Neural cell (in vitro differentiated cells): ENCODE results near the gene CPE. TPM values are rescaled to one million over a fixed set of nuclear protein-coding genes. Genes with fewer than 3 reads are reported as not detected.

Experiments
- H2AFZ ChIP-seq: fragments of 200-600, 300-800 bp; sonication (generic), shearing (Covaris generic); 2 replicates; pipeline ENCODE4 v1.6.0; 2014; ENCODE audit warnings: low read depth, mild to moderate bottlenecking, antibody characterized with exemption, low read length, moderate library complexity
- H3F3A ChIP-seq: fragments of 200-600 bp; shearing (Covaris generic); 2 replicates; pipeline ENCODE4 v1.6.1; 2016; ENCODE audit warnings: mild to moderate bottlenecking, moderate library complexity, mixed read lengths, antibody characterized with exemption, low read length; ENCODE audit not compliant: insufficient read depth, poor library complexity, severe bottlenecking
- H3K27ac ChIP-seq: fragments of 200-600, 300-800 bp; sonication (generic), shearing (Covaris generic); 2 replicates; pipeline ENCODE4 v1.5.1; 2014; ENCODE audit warnings: mild to moderate bottlenecking, low read length, moderate library complexity
- H3K27me3 ChIP-seq: fragments of 300-800, 200-600 bp; sonication (generic), shearing (Covaris generic); 2 replicates; pipeline ENCODE4 v1.6.0; 2014; ENCODE audit warnings: mild to moderate bottlenecking, low read depth, low read length, moderate library complexity; ENCODE audit not compliant: insufficient read depth
- H3K36me3 ChIP-seq: fragments of 300-800, 200-600 bp; sonication (generic), shearing (Covaris generic); 2 replicates; pipeline ENCODE4 v1.5.1; 2014; ENCODE audit warnings: mild to moderate bottlenecking, antibody characterized with exemption, low read length, moderate library complexity; ENCODE audit not compliant: insufficient read depth
- H3K4me2 ChIP-seq: fragments of 300-800, 200-600 bp; sonication (generic), shearing (Covaris generic); 2 replicates; pipeline ENCODE4 v1.6.0; 2014; ENCODE audit warnings: mild to moderate bottlenecking, low read length
- H3K4me3 ChIP-seq: fragments of 300-800, 200-600 bp; sonication (generic), shearing (Covaris generic); 2 replicates; pipeline ENCODE4 v1.5.1; 2014; ENCODE audit warnings: mild to moderate bottlenecking, low read length, moderate library complexity
- H3K79me2 ChIP-seq: fragments of 200-600 bp; shearing (Covaris generic); replicated peaks from 2 replicates; pipeline ENCODE4 v1.6.0; 2014; ENCODE audit warnings: mild to moderate bottlenecking, low read length, moderate library complexity; ENCODE audit not compliant: insufficient read depth
- H3K9ac ChIP-seq: fragments of 300-800, 200-600 bp; sonication (generic), shearing (Covaris generic); 2 replicates; pipeline ENCODE4 v1.6.1; 2016; ENCODE audit warnings: mild to moderate bottlenecking, low read length, mixed read lengths
- H3K9me2 ChIP-seq: fragments of 200-600 bp; shearing (Covaris generic); 2 replicates; pipeline ENCODE4 v1.6.1; 2016; ENCODE audit warnings: mild to moderate bottlenecking, low read length, mixed read lengths; ENCODE audit not compliant: insufficient read depth
- H3K9me3 ChIP-seq: fragments of 200-600, 300-800 bp; sonication (generic), shearing (Covaris generic); 2 replicates; pipeline ENCODE4 v1.6.1; 2016; ENCODE audit warnings: mild to moderate bottlenecking, mixed run types, low read length, moderate library complexity, mixed read lengths
- H4K20me1 ChIP-seq: fragments of 200-600 bp; shearing (Covaris generic); 2 replicates; pipeline ENCODE4 v1.6.1; 2016; ENCODE audit warnings: mild to moderate bottlenecking, mixed run types; ENCODE audit not compliant: insufficient read depth
- EP300 ChIP-seq: fragments of 450-650 bp; conservative IDR thresholded peaks from 2 replicates; pipeline ENCODE4 v1.6.1; 2014; ENCODE audit warnings: antibody characterized with exemption, mild to moderate bottlenecking, moderate library complexity; ENCODE audit not compliant: poor library complexity, severe bottlenecking
- EZH2 ChIP-seq: fragments of 200-600, 300-800 bp; shearing (Covaris generic), sonication (generic); IDR thresholded peaks from 2 replicates; pipeline ENCODE4 v1.6.1; 2014; ENCODE audit warnings: antibody characterized with exemption, low read length, borderline replicate concordance, mild to moderate bottlenecking; ENCODE audit not compliant: insufficient read depth, poor library complexity, severe bottlenecking
- MXI1 ChIP-seq: fragments of 450-650 bp; conservative IDR thresholded peaks from 2 replicates; pipeline ENCODE4 v1.6.1; 2014; ENCODE audit warnings: antibody characterized with exemption, mild to moderate bottlenecking; ENCODE audit not compliant: poor library complexity, severe bottlenecking
- POLR2AphosphoS5 ChIP-seq: IDR thresholded peaks from 2 replicates; pipeline ENCODE4 v1.6.1; 2012
- RAD21 ChIP-seq: fragments of 450-650 bp; conservative IDR thresholded peaks from 2 replicates; pipeline ENCODE4 v1.6.1; 2014; ENCODE audit warnings: antibody characterized with exemption, mild to moderate bottlenecking, moderate library complexity
- SMC3 ChIP-seq: fragments of 450-650 bp; conservative IDR thresholded peaks from 2 replicates; pipeline ENCODE4 v1.6.1; 2014; ENCODE audit warnings: antibody characterized with exemption, mild to moderate bottlenecking, moderate library complexity; ENCODE audit not compliant: poor library complexity
- TAF1 ChIP-seq: IDR thresholded peaks from 2 replicates; pipeline ENCODE4 v1.6.1; 2012; ENCODE audit warnings: low read depth
- polyA plus RNA-seq: library from polyadenylated mRNA; depleted of rRNA; stranded (reverse); fragments of >200 nt; gene quantifications from 2 replicates; pipeline ENCODE4 v1.2.3, GENCODE V29; 2014
- TF ChIP-seq, protein P1 (sequence below): IDR thresholded peaks from 2 replicates; pipeline ENCODE4 v1.6.1; 2012; ENCODE audit warnings: borderline replicate concordance
- TF ChIP-seq, protein P2 (sequence below): fragments of 450-650 bp; IDR thresholded peaks from 2 replicates; pipeline ENCODE4 v1.5.1; 2014; ENCODE audit warnings: antibody characterized with exemption, mild to moderate bottlenecking, moderate library complexity; ENCODE audit not compliant: poor library complexity, severe bottlenecking

The CPE gene
- polyA plus RNA-seq, 1 donor from 2014 or later: 678 TPM

DNA sequence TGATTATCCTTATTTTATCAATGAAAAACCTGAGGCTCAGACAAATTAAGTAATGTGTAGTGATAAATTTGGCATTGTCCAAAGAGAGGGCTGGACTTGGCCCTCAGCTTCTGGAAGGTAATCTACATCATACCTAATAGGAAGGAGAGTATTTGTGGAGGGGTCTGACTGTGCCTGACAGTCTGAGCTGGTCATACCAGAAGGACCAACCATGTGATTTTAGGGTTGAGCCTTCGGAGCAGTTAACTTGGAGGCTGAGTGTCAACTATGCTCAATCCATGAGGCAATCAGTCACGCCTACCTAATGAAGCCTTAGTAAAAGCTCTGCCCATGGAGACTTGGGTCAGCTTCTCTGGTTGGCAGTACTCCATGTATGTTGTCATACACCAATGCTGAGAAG, 136.4 kb downstream of the CPE start:
- no peaks in the 10 kb centered on the region for H3F3A ChIP-seq
- no peaks in the 10 kb centered on the region for H3K9me2 ChIP-seq
- no peaks in the 10 kb centered on the region for H3K9me3 ChIP-seq
- no peak overlapping the region for H3K4me3 ChIP-seq
- TF ChIP-seq EZH2: no peak
- no peak for TF ChIP-seq EP300
- TF ChIP-seq, protein P1, sequence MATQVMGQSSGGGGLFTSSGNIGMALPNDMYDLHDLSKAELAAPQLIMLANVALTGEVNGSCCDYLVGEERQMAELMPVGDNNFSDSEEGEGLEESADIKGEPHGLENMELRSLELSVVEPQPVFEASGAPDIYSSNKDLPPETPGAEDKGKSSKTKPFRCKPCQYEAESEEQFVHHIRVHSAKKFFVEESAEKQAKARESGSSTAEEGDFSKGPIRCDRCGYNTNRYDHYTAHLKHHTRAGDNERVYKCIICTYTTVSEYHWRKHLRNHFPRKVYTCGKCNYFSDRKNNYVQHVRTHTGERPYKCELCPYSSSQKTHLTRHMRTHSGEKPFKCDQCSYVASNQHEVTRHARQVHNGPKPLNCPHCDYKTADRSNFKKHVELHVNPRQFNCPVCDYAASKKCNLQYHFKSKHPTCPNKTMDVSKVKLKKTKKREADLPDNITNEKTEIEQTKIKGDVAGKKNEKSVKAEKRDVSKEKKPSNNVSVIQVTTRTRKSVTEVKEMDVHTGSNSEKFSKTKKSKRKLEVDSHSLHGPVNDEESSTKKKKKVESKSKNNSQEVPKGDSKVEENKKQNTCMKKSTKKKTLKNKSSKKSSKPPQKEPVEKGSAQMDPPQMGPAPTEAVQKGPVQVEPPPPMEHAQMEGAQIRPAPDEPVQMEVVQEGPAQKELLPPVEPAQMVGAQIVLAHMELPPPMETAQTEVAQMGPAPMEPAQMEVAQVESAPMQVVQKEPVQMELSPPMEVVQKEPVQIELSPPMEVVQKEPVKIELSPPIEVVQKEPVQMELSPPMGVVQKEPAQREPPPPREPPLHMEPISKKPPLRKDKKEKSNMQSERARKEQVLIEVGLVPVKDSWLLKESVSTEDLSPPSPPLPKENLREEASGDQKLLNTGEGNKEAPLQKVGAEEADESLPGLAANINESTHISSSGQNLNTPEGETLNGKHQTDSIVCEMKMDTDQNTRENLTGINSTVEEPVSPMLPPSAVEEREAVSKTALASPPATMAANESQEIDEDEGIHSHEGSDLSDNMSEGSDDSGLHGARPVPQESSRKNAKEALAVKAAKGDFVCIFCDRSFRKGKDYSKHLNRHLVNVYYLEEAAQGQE: no peak
- TF ChIP-seq TAF1: no peak
- TF ChIP-seq SMC3: no peak
- no peak for TF ChIP-seq RAD21
- no peak for TF ChIP-seq POLR2AphosphoS5
- no peak for TF ChIP-seq MXI1
- TF ChIP-seq, protein P2, sequence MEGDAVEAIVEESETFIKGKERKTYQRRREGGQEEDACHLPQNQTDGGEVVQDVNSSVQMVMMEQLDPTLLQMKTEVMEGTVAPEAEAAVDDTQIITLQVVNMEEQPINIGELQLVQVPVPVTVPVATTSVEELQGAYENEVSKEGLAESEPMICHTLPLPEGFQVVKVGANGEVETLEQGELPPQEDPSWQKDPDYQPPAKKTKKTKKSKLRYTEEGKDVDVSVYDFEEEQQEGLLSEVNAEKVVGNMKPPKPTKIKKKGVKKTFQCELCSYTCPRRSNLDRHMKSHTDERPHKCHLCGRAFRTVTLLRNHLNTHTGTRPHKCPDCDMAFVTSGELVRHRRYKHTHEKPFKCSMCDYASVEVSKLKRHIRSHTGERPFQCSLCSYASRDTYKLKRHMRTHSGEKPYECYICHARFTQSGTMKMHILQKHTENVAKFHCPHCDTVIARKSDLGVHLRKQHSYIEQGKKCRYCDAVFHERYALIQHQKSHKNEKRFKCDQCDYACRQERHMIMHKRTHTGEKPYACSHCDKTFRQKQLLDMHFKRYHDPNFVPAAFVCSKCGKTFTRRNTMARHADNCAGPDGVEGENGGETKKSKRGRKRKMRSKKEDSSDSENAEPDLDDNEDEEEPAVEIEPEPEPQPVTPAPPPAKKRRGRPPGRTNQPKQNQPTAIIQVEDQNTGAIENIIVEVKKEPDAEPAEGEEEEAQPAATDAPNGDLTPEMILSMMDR: no peak
- H3K4me2 ChIP-seq: no peak overlapping the region
- H3K79me2 ChIP-seq: no peaks in the 10 kb centered on the region
- H3K27ac ChIP-seq: no peak overlapping the region
- no peak overlapping the region for H2AFZ ChIP-seq
- H3K36me3 ChIP-seq: no peaks in the 10 kb centered on the region
- H4K20me1 ChIP-seq: no peaks in the 10 kb centered on the region
- H3K27me3 ChIP-seq: no peaks in the 10 kb centered on the region
- no peak overlapping the region for H3K9ac ChIP-seq

DNA sequence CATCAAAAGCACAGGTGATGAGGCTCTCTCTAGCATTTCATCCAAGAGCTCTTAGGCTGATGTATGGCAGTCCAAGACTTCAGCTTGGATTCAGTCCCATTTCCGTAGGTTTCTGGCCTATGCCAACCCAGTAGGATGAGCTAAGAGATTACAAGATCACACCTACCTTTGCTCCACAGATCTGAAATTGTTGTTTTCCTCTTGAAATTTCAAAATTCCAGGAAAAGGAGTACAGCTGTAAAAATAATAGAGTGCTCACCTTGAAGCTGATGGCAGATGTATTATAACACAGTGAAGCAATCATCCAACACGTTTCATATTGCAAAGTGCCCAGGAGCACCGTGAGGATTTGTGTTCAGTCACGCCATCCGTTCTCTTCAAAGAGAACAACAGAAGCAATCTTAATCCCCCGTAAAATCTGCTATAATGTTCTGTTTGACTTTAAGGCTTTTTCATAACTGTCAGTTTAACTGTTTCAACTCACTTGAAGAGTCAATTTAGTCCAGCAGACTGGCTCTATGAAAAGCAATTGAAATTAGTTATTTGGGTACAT, 137.5 kb downstream of the CPE start:
- Histone ChIP-seq H3K27me3 (no peaks in the 10 kb centered on the region), H3K4me3 (no peak overlapping the region), H3K36me3 (no peaks in the 10 kb centered on the region), H3K9me3 (no peaks in the 10 kb centered on the region), H3K4me2 (no peak overlapping the region), H3K79me2 (no peaks in the 10 kb centered on the region), H3K27ac (no peak overlapping the region), H4K20me1 (no peaks in the 10 kb centered on the region), H3K9ac (no peak overlapping the region), H3F3A (no peaks in the 10 kb centered on the region), H2AFZ (no peak overlapping the region), H3K9me2 (no peaks in the 10 kb centered on the region)
- no peak for TF ChIP-seq TAF1
- TF ChIP-seq, protein P2: no peak
- TF ChIP-seq SMC3: no peak
- TF ChIP-seq EP300: no peak
- no peak for TF ChIP-seq MXI1
